HepG2 (cell line): Measurements from ENCODE around the gene TMEM135.

Source experiments
- BCL6 ChIP-seq: IDR thresholded peaks from 2 replicates; pipeline ENCODE4 v1.6.1; 2016; ENCODE audit warnings: missing genetic modification reagents, missing compliant biosample characterization
- MYC ChIP-seq: sonication (generic); formaldehyde crosslinking; IDR thresholded peaks from 2 replicates; pipeline ENCODE4 v1.9.0; 2021; ENCODE audit warnings: missing genetic modification reagents, borderline replicate concordance
- NR1H2 ChIP-seq: sonication (generic); formaldehyde crosslinking; IDR thresholded peaks from 2 replicates; pipeline ENCODE4 v1.8.1; 2022; ENCODE audit warnings: low read depth, missing genetic modification reagents, borderline replicate concordance
- SNRNP70 ChIP-seq: fragments of 200-400 bp; formaldehyde crosslinking; IDR thresholded peaks from 2 replicates; pipeline ENCODE4 v1.6.1; 2017; ENCODE audit warnings: mild to moderate bottlenecking, low read depth, low read length, moderate library complexity
- TFE3 ChIP-seq: IDR thresholded peaks from 2 replicates; pipeline ENCODE4 v1.6.1; 2016
- ZBTB2 ChIP-seq: sonication (generic); formaldehyde crosslinking; IDR thresholded peaks from 2 replicates; pipeline ENCODE4 v1.8.0; 2022; ENCODE audit warnings: low read depth, missing genetic modification reagents
- ZNF274 ChIP-seq: sonication (generic); formaldehyde crosslinking; IDR thresholded peaks from 2 replicates; pipeline ENCODE4 v1.5.1; 2020; ENCODE audit warnings: mild to moderate bottlenecking, missing genetic modification reagents
- TF ChIP-seq, protein P1 (sequence below): sonication (generic); formaldehyde crosslinking; IDR thresholded peaks from 2 replicates; pipeline ENCODE4 v1.5.0; 2020; ENCODE audit warnings: mild to moderate bottlenecking, missing genetic modification reagents, moderate library complexity
- TF ChIP-seq, protein P2 (sequence below): IDR thresholded peaks from 2 replicates; pipeline ENCODE4 v1.6.1; 2012; ENCODE audit warnings: low read length, improper control_type of control experiment
- TF ChIP-seq, protein P3 (sequence below), 2 experiments: IDR thresholded peaks; 2 replicates each; pipeline ENCODE4 v1.6.1; 2011 to 2012; ENCODE audit warnings: low read length in 2 of 2, borderline replicate concordance in 1 of 2, low read depth in 1 of 2, mild to moderate bottlenecking in 1 of 2, moderate library complexity in 1 of 2

DNA sequence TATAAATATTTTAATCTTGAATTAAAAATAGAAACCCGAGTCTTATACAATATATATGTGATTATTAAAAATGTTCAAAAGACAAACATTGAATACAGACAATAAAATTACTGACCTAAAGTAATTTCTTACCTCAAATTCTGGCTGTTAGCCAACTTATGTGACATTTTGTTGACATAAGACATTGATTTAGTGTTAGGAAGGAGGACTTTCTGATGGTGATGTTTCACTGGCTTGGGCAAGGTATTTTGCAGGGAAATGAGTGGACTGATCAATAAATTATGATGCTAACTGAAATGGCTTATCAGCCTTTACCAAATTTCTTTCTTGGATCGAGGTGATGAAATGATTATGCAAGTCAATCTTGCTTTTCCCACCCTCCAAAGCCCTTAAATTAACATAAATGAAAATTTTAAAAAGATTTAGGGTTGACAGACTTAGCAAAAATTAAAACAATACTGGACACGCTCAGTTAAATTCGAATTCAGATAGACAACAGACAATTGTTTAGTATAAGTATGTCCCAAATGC is 49.3 kb upstream of the TMEM135 start:
- no peak for TF ChIP-seq NR1H2
- TF ChIP-seq, protein P1, sequence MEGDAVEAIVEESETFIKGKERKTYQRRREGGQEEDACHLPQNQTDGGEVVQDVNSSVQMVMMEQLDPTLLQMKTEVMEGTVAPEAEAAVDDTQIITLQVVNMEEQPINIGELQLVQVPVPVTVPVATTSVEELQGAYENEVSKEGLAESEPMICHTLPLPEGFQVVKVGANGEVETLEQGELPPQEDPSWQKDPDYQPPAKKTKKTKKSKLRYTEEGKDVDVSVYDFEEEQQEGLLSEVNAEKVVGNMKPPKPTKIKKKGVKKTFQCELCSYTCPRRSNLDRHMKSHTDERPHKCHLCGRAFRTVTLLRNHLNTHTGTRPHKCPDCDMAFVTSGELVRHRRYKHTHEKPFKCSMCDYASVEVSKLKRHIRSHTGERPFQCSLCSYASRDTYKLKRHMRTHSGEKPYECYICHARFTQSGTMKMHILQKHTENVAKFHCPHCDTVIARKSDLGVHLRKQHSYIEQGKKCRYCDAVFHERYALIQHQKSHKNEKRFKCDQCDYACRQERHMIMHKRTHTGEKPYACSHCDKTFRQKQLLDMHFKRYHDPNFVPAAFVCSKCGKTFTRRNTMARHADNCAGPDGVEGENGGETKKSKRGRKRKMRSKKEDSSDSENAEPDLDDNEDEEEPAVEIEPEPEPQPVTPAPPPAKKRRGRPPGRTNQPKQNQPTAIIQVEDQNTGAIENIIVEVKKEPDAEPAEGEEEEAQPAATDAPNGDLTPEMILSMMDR (CRISPR knock-in tag): no peak
- no peak for TF ChIP-seq TFE3 (CRISPR knock-in tag)
- TF ChIP-seq MYC: no peak
- no peak for TF ChIP-seq BCL6 (CRISPR knock-in tag)
- TF ChIP-seq, protein P2, sequence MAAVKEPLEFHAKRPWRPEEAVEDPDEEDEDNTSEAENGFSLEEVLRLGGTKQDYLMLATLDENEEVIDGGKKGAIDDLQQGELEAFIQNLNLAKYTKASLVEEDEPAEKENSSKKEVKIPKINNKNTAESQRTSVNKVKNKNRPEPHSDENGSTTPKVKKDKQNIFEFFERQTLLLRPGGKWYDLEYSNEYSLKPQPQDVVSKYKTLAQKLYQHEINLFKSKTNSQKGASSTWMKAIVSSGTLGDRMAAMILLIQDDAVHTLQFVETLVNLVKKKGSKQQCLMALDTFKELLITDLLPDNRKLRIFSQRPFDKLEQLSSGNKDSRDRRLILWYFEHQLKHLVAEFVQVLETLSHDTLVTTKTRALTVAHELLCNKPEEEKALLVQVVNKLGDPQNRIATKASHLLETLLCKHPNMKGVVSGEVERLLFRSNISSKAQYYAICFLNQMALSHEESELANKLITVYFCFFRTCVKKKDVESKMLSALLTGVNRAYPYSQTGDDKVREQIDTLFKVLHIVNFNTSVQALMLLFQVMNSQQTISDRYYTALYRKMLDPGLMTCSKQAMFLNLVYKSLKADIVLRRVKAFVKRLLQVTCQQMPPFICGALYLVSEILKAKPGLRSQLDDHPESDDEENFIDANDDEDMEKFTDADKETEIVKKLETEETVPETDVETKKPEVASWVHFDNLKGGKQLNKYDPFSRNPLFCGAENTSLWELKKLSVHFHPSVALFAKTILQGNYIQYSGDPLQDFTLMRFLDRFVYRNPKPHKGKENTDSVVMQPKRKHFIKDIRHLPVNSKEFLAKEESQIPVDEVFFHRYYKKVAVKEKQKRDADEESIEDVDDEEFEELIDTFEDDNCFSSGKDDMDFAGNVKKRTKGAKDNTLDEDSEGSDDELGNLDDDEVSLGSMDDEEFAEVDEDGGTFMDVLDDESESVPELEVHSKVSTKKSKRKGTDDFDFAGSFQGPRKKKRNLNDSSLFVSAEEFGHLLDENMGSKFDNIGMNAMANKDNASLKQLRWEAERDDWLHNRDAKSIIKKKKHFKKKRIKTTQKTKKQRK: no peak
- no peak for TF ChIP-seq SNRNP70
- TF ChIP-seq, protein P3, sequence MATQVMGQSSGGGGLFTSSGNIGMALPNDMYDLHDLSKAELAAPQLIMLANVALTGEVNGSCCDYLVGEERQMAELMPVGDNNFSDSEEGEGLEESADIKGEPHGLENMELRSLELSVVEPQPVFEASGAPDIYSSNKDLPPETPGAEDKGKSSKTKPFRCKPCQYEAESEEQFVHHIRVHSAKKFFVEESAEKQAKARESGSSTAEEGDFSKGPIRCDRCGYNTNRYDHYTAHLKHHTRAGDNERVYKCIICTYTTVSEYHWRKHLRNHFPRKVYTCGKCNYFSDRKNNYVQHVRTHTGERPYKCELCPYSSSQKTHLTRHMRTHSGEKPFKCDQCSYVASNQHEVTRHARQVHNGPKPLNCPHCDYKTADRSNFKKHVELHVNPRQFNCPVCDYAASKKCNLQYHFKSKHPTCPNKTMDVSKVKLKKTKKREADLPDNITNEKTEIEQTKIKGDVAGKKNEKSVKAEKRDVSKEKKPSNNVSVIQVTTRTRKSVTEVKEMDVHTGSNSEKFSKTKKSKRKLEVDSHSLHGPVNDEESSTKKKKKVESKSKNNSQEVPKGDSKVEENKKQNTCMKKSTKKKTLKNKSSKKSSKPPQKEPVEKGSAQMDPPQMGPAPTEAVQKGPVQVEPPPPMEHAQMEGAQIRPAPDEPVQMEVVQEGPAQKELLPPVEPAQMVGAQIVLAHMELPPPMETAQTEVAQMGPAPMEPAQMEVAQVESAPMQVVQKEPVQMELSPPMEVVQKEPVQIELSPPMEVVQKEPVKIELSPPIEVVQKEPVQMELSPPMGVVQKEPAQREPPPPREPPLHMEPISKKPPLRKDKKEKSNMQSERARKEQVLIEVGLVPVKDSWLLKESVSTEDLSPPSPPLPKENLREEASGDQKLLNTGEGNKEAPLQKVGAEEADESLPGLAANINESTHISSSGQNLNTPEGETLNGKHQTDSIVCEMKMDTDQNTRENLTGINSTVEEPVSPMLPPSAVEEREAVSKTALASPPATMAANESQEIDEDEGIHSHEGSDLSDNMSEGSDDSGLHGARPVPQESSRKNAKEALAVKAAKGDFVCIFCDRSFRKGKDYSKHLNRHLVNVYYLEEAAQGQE (IDR thresholded peaks at IDR 0.05; ENCODE audit: borderline replicate concordance in 1 of 2, low read depth in 1 of 2, low read length in 2 of 2): no peak
- TF ChIP-seq ZBTB2 (CRISPR knock-in tag): no peak
- no peak for TF ChIP-seq ZNF274 (CRISPR knock-in tag)
